GM23338 (cell line): ENCODE measurements around the gene TMPRSS15. TPM values are rescaled to one million over a fixed set of nuclear protein-coding genes. Genes with fewer than 3 reads are reported as not detected.

Experiments
- ATAC-seq: fragments of 200-7000 bp; cut with Tn5 transposase; 3 replicates; pipeline ENCODE4 v1.9.1; 2020
- DNase-seq: peaks from one replicate; pipeline ENCODE4 v3.0.0-alpha.2; 2015; ENCODE audit warnings: low spot score
- H2AFZ ChIP-seq: fragments of 200-600 bp; sonication (generic); 2 replicates; pipeline ENCODE4 v1.8.0; 2016; ENCODE audit warnings: antibody characterized with exemption, mild to moderate bottlenecking, moderate library complexity
- H3F3A ChIP-seq: fragments of 200-600 bp; sonication (generic); replicated peaks from 2 replicates; pipeline ENCODE4 v1.8.0; 2017; ENCODE audit warnings: antibody characterized with exemption, mixed run types, low read depth
- H3K27ac ChIP-seq: fragments of 200-600 bp; sonication (generic); 2 replicates; pipeline ENCODE4 v1.6.1; 2016; ENCODE audit warnings: low read depth
- H3K27me3 ChIP-seq: fragments of 200-600 bp; sonication (generic); 2 replicates; pipeline ENCODE4 v1.8.0; 2016; ENCODE audit warnings: mild to moderate bottlenecking, mixed run types, moderate library complexity; ENCODE audit not compliant: insufficient read depth
- H3K36me3 ChIP-seq: fragments of 200-600 bp; sonication (generic); 2 replicates; pipeline ENCODE4 v1.8.0; 2016; ENCODE audit warnings: mild to moderate bottlenecking; ENCODE audit not compliant: insufficient read depth
- H3K4me1 ChIP-seq: fragments of 200-600 bp; sonication (generic); 2 replicates; pipeline ENCODE4 v1.8.0; 2016; ENCODE audit warnings: mild to moderate bottlenecking, moderate library complexity; ENCODE audit not compliant: insufficient read depth
- H3K4me2 ChIP-seq: fragments of 200-600 bp; sonication (generic); 2 replicates; pipeline ENCODE4 v1.7.1; 2017; ENCODE audit warnings: mixed run types
- H3K4me3 ChIP-seq: fragments of 200-600 bp; sonication (generic); 2 replicates; pipeline ENCODE4 v1.6.1; 2016; ENCODE audit warnings: mixed run types
- H3K79me2 ChIP-seq: fragments of 200-600 bp; sonication (generic); replicated peaks from 2 replicates; pipeline ENCODE4 v1.8.0; 2017; ENCODE audit warnings: mild to moderate bottlenecking; ENCODE audit not compliant: insufficient read depth
- H3K9me2 ChIP-seq: fragments of 200-600 bp; sonication (generic); 2 replicates; pipeline ENCODE4 v1.8.0; 2017; ENCODE audit not compliant: insufficient read depth
- H4K20me1 ChIP-seq: fragments of 200-600 bp; sonication (generic); replicated peaks from 2 replicates; pipeline ENCODE4 v1.8.0; 2017; ENCODE audit warnings: mild to moderate bottlenecking; ENCODE audit not compliant: insufficient read depth
- H3K27ac Mint-ChIP-seq: 2 replicates; pipeline ENCODE4 v1.8.0; 2020; ENCODE audit warnings: inconsistent platforms, mild to moderate bottlenecking, moderate library complexity, mixed read lengths
- H3K27me3 Mint-ChIP-seq: 3 replicates; pipeline ENCODE4 v1.8.0; 2022; ENCODE audit warnings: low read depth, mild to moderate bottlenecking, moderate library complexity, mixed read lengths, inconsistent platforms; ENCODE audit not compliant: insufficient read depth, poor library complexity
- H3K36me3 Mint-ChIP-seq: 3 replicates; pipeline ENCODE4 v1.8.0; 2021; ENCODE audit warnings: low read depth, mild to moderate bottlenecking, inconsistent platforms, moderate library complexity, mixed read lengths
- H3K4me1 Mint-ChIP-seq: 3 replicates; pipeline ENCODE4 v1.8.0; 2020; ENCODE audit warnings: mild to moderate bottlenecking, inconsistent platforms, mixed read lengths
- H3K4me3 Mint-ChIP-seq: 3 replicates; pipeline ENCODE4 v1.8.0; 2021; ENCODE audit warnings: moderate library complexity, mild to moderate bottlenecking, inconsistent platforms, mixed read lengths
- H3K9me3 Mint-ChIP-seq: 3 replicates; pipeline ENCODE4 v1.8.0; 2020; ENCODE audit warnings: moderate library complexity, mild to moderate bottlenecking, inconsistent platforms, mixed read lengths
- EZH2 ChIP-seq: fragments of 200-600 bp; sonication (generic); IDR thresholded peaks from one replicate; pipeline ENCODE4 v1.8.0; 2017; ENCODE audit warnings: antibody characterized with exemption, mild to moderate bottlenecking, low read depth; ENCODE audit not compliant: unreplicated experiment
- JUNB ChIP-seq: IDR thresholded peaks from one replicate; pipeline ENCODE4 v1.6.1; 2016; ENCODE audit warnings: antibody characterized with exemption; ENCODE audit not compliant: unreplicated experiment
- POLR2AphosphoS5 ChIP-seq: IDR thresholded peaks from 2 replicates; pipeline ENCODE4 v1.6.1; 2016; ENCODE audit warnings: antibody characterized with exemption, low read depth
- STAT1 ChIP-seq: IDR thresholded peaks from one replicate; pipeline ENCODE4 v1.6.1; 2016; ENCODE audit warnings: antibody characterized with exemption; ENCODE audit not compliant: unreplicated experiment
- ZNF114 ChIP-seq: fragments of 250-450 bp; sonication (Bioruptor Pico); IDR thresholded peaks from 2 replicates; pipeline ENCODE4 v1.5.0; 2020; ENCODE audit warnings: mild to moderate bottlenecking, moderate library complexity
- ZNF331 ChIP-seq: fragments of 250-450 bp; sonication (Bioruptor Pico); IDR thresholded peaks from 2 replicates; pipeline ENCODE4 v1.5.0; 2020; ENCODE audit warnings: low read depth, mild to moderate bottlenecking, moderate library complexity
- polyA plus RNA-seq: library from polyadenylated mRNA; unstranded; fragments of >200 nt; fragmentation: Nextera tagmentation; extraction: Ambion mirVana; gene quantifications from 2 replicates; pipeline ENCODE4 v1.2.1, GENCODE V29; 2016
- total RNA-seq: library from RNA; depleted of rRNA; stranded (reverse); fragments of >200 nt; shearing (Covaris generic); gene quantifications from 2 replicates; pipeline ENCODE4 v1.2.3, GENCODE V29; 2014
- TF ChIP-seq, protein P1 (sequence below), 2 experiments: fragments of 200-600 bp in 1 of 2; sonication (generic) in 1 of 2; conservative IDR thresholded peaks; 2 replicates each; pipeline versions ENCODE4 v1.5.1 to v1.6.1; 2016 to 2017; ENCODE audit warnings: antibody characterized with exemption in 2 of 2, low read depth in 2 of 2, mild to moderate bottlenecking in 2 of 2, moderate library complexity in 1 of 2

TMPRSS15 gene
- total and polyA plus RNA-seq, 2 experiments from 2014 or later = not detected

DNA sequence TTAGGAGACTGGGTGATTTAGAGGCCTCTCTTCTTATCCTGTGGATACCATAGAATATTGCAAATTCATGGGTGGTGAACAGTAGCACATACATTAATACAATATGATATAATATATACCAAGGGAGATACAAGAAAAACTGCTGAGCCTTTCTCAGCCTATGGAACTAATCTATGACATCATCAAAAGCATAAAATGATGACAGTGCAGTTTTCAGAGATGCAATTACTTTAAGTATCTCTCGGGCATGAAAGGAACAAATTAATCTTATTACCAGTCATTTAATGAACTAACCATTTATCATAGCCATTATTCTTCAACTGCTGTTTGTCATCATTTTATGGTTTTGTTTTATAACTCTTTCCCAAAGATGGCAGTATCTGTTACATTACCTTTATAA is 155.4 kb downstream of the TMPRSS15 start:
- ATAC-seq = no peak
- no peak overlapping the region for H2AFZ ChIP-seq
- H3K79me2 ChIP-seq = no peaks in the 10 kb centered on the region
- DNase-seq = no peak
- H3K27ac ChIP-seq = no peak overlapping the region
- no peaks in the 10 kb centered on the region for H3F3A ChIP-seq
- H3K27me3 ChIP-seq = peaks cover 46% of the 10 kb centered on the region
- no peaks in the 10 kb centered on the region for H4K20me1 ChIP-seq
- H3K4me2 ChIP-seq = no peak overlapping the region
- no peak overlapping the region for H3K27ac Mint-ChIP-seq
- H3K36me3 ChIP-seq = no peaks in the 10 kb centered on the region
- H3K4me1 ChIP-seq = 0 out of 2 replicates have a peak, but pooled peaks cover 5% of the 10 kb centered on the region
- TF ChIP-seq POLR2AphosphoS5 (no peak), ZNF114 (no peak), JUNB (no peak)
- H3K4me1 Mint-ChIP-seq = no peaks in the 10 kb centered on the region; the same call in 1 of the 3 replicates
- H3K9me2 ChIP-seq = no peaks in the 10 kb centered on the region
- H3K4me3 Mint-ChIP-seq = no peak overlapping the region
- no peaks in the 10 kb centered on the region for H3K9me3 Mint-ChIP-seq
- H3K27me3 Mint-ChIP-seq = peaks cover 27% of the 10 kb centered on the region
- H3K4me3 ChIP-seq = no peak overlapping the region
- H3K36me3 Mint-ChIP-seq = no peaks in the 10 kb centered on the region

DNA sequence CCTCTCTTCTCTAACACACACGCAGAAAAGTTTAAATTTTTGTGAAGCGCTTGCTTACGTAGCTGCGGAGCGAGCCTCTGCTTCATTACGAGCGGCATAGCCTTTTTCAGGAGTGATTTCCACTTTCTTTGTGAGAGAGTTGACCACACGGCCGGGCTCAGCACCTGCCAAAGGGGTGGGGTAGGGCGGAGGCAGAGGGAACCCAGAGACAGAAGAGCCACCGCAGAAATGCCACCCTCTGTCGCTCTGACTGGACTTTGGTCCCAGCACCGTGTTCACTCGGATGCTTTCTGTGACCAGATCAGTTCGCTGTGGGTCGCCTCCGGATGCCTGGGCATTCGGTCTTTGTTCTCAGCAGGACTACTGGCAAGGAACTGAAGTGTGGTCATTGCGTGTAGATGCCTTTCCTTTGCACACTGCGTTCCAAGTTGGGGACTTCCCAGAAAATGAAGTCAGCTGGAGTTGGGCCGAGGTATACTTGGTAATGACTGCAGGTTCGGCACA is 158.1 kb downstream of the TMPRSS15 start:
- peak overlapping the region; percentile 97 for H2AFZ ChIP-seq
- DNase-seq (peak; percentile 45), ATAC-seq (peak; percentile 49)

More for the DNA sequence above, 158.1 kb downstream of the TMPRSS15 start:
- no peaks in the 10 kb centered on the region for H3K36me3 ChIP-seq
- H3K27ac ChIP-seq = no peak overlapping the region
- H3F3A ChIP-seq = no peaks in the 10 kb centered on the region
- H3K36me3 Mint-ChIP-seq = no peaks in the 10 kb centered on the region
- no peaks in the 10 kb centered on the region; the same call in 1 of the 3 replicates for H3K4me1 Mint-ChIP-seq
- no peaks in the 10 kb centered on the region for H3K9me3 Mint-ChIP-seq
- peak overlapping the region; percentile 69 for H3K4me3 ChIP-seq
- no peaks in the 10 kb centered on the region for H4K20me1 ChIP-seq
- H3K9me2 ChIP-seq = no peaks in the 10 kb centered on the region
- H3K4me1 ChIP-seq = 0 out of 2 replicates have a peak, but pooled peaks cover 5% of the 10 kb centered on the region
- H3K27ac Mint-ChIP-seq = no peak overlapping the region
- H3K27me3 Mint-ChIP-seq = peaks cover 30% of the 10 kb centered on the region
- no peak for TF ChIP-seq STAT1
- peak; percentile 1 for TF ChIP-seq EZH2
- TF ChIP-seq, protein P1, sequence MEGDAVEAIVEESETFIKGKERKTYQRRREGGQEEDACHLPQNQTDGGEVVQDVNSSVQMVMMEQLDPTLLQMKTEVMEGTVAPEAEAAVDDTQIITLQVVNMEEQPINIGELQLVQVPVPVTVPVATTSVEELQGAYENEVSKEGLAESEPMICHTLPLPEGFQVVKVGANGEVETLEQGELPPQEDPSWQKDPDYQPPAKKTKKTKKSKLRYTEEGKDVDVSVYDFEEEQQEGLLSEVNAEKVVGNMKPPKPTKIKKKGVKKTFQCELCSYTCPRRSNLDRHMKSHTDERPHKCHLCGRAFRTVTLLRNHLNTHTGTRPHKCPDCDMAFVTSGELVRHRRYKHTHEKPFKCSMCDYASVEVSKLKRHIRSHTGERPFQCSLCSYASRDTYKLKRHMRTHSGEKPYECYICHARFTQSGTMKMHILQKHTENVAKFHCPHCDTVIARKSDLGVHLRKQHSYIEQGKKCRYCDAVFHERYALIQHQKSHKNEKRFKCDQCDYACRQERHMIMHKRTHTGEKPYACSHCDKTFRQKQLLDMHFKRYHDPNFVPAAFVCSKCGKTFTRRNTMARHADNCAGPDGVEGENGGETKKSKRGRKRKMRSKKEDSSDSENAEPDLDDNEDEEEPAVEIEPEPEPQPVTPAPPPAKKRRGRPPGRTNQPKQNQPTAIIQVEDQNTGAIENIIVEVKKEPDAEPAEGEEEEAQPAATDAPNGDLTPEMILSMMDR (conservative IDR thresholded peaks at IDR 0.05; ENCODE audit: low read depth in 2 of 2) = no peak
- no peak for TF ChIP-seq POLR2AphosphoS5
- TF ChIP-seq ZNF331 (CRISPR knock-in tag) = no peak
- H3K4me2 ChIP-seq = peak overlapping the region; percentile 90
- peaks cover 51% of the 10 kb centered on the region for H3K27me3 ChIP-seq
- no peaks in the 10 kb centered on the region for H3K79me2 ChIP-seq
- peak overlapping the region; percentile 78 for H3K4me3 Mint-ChIP-seq
